Measurements from ENCODE around the gene ZBTB8OS.
"Not testable (repeated sequence)": the region's sequence is repeated elsewhere in the genome, so short reads cannot be mapped to it uniquely, and the experiment has no call there.

Gene ZBTB8OS

GRCh38 chr1:32632829-32633228, 17.5 kb downstream of the ZBTB8OS start:
- Histone ChIP-seq H3K4ac (ENCODE audit: low read depth, low read length) (no peak overlapping the region), H3K9ac (ENCODE audit: low read length) (no peak overlapping the region), H3K23ac (ENCODE audit: low read length) (no peak overlapping the region), H3K18ac (ENCODE audit: low read length) (no peak overlapping the region), H3K27me3 (ENCODE audit: insufficient read depth, low read length, poor library complexity) (no peaks in the 10 kb centered on the region), H3K36me3 (ENCODE audit: control insufficient read depth, insufficient read depth, low read length) (no peaks in the 10 kb centered on the region), H2BK5ac (ENCODE audit: low read length) (no peak overlapping the region), H3K79me2 (ENCODE audit: control insufficient read depth, insufficient read depth, low read length) (peaks cover 5% of the 10 kb centered on the region), H3K4me3 (ENCODE audit: low read length) (no peak overlapping the region), H3K79me1 (ENCODE audit: low read length) (peaks cover 2% of the 10 kb centered on the region), H2BK15ac (replicated peaks; ENCODE audit: low read depth) (no peak overlapping the region), H3K27ac (ENCODE audit: low read depth, low read length) (no peak overlapping the region), H3K4me2 (ENCODE audit: low read length) (no peak overlapping the region), H4K8ac (ENCODE audit: low read depth, low read length) (no peak overlapping the region), H3K4me1 (ENCODE audit: control insufficient read depth, low read depth, low read length) (no peaks in the 10 kb centered on the region), H2AK5ac (ENCODE audit: low read length) (no peak overlapping the region), H4K5ac (ENCODE audit: low read length) (no peak overlapping the region), H2BK120ac (ENCODE audit: low read depth, low read length) (no peak overlapping the region), H3K56ac (ENCODE audit: low read length) (no peak overlapping the region)
- WGBS (ENCODE audit: extremely low coverage, insufficient coverage, low lambda C conversion rate) = no CpG with 5 or more reads among the region's 2 CpGs
- DNase-seq = no peak

GRCh38 chr1:32630173-32630572, 20.2 kb downstream of the ZBTB8OS start:
- not testable (repeated sequence) for H3K4me2 ChIP-seq (ENCODE audit: low read length); H3K36me3 ChIP-seq (ENCODE audit: control insufficient read depth, insufficient read depth, low read length); H3K56ac ChIP-seq (ENCODE audit: low read length); H3K4ac ChIP-seq (ENCODE audit: low read depth, low read length); H3K27ac ChIP-seq (ENCODE audit: low read depth, low read length); H3K18ac ChIP-seq (ENCODE audit: low read length); DNase-seq; H2BK120ac ChIP-seq (ENCODE audit: low read depth, low read length); H2AK5ac ChIP-seq (ENCODE audit: low read length); H2BK5ac ChIP-seq (ENCODE audit: low read length); H3K4me1 ChIP-seq (ENCODE audit: control insufficient read depth, low read depth, low read length); H3K27me3 ChIP-seq (ENCODE audit: insufficient read depth, low read length, poor library complexity); H4K8ac ChIP-seq (ENCODE audit: low read depth, low read length); H3K4me3 ChIP-seq (ENCODE audit: low read length); H3K23ac ChIP-seq (ENCODE audit: low read length); H3K9ac ChIP-seq (ENCODE audit: low read length); H3K79me2 ChIP-seq (ENCODE audit: control insufficient read depth, insufficient read depth, low read length); H4K5ac ChIP-seq (ENCODE audit: low read length); H2BK15ac ChIP-seq (replicated peaks; ENCODE audit: low read depth); H3K79me1 ChIP-seq (ENCODE audit: low read length)
- WGBS (ENCODE audit: extremely low coverage, insufficient coverage, low lambda C conversion rate) = no CpG with 5 or more reads among the region's 4 CpGs

- Histone ChIP-seq H2AK5ac (ENCODE audit: low read length) (no peak overlapping the region), H3K4me2 (ENCODE audit: low read length) (no peak overlapping the region), H2BK15ac (replicated peaks; ENCODE audit: low read depth) (no peak overlapping the region), H3K27me3 (ENCODE audit: insufficient read depth, low read length, poor library complexity) (no peaks in the 10 kb centered on the region), H3K27ac (ENCODE audit: low read depth, low read length) (no peak overlapping the region), H4K8ac (ENCODE audit: low read depth, low read length) (no peak overlapping the region), H3K36me3 (ENCODE audit: control insufficient read depth, insufficient read depth, low read length) (no peaks in the 10 kb centered on the region), H3K18ac (ENCODE audit: low read length) (no peak overlapping the region), H3K23ac (ENCODE audit: low read length) (no peak overlapping the region), H4K5ac (ENCODE audit: low read length) (no peak overlapping the region), H2BK5ac (ENCODE audit: low read length) (no peak overlapping the region), H3K4ac (ENCODE audit: low read depth, low read length) (no peak overlapping the region), H3K9ac (ENCODE audit: low read length) (no peak overlapping the region), H3K79me2 (ENCODE audit: control insufficient read depth, insufficient read depth, low read length) (no peaks in the 10 kb centered on the region), H3K4me3 (ENCODE audit: low read length) (no peak overlapping the region), H3K4me1 (ENCODE audit: control insufficient read depth, low read depth, low read length) (no peaks in the 10 kb centered on the region), H3K56ac (ENCODE audit: low read length) (no peak overlapping the region), H2BK120ac (ENCODE audit: low read depth, low read length) (no peak overlapping the region), H3K79me1 (ENCODE audit: low read length) (peaks cover 2% of the 10 kb centered on the region)
- no peak for DNase-seq
- no CpG with 5 or more reads among the region's 11 CpGs for WGBS (ENCODE audit: extremely low coverage, insufficient coverage, low lambda C conversion rate)
These were observed 22.7 kb downstream of the ZBTB8OS start for GRCh38 chr1:32627596-32628162.

DNA sequence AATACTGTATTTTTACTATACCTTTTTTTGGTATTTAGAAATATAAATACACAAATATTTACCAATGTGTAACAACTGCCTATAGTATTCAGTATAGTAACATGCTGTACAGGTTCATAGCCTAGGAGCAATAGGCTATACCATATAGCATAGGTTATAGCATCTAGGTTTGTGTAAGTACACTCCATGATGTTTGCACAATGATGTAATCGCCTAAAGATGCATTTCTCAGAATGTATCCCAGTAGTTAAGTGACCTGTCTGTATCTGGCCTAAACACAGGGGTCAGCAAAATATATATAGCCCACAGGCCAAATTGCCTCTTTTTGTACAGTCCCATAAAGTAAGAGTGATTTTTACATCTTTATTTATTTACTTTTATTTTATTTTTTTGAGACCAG, 24.2 kb downstream of the ZBTB8OS start:
- H2BK15ac ChIP-seq (replicated peaks; ENCODE audit: low read depth) = no peak overlapping the region
- H3K4me2 ChIP-seq (ENCODE audit: low read length) = no peak overlapping the region
- no peak overlapping the region for H3K18ac ChIP-seq (ENCODE audit: low read length)
- no peak overlapping the region for H3K4ac ChIP-seq (ENCODE audit: low read depth, low read length)
- no peaks in the 10 kb centered on the region for H3K27me3 ChIP-seq (ENCODE audit: insufficient read depth, low read length, poor library complexity)
- H3K79me2 ChIP-seq (ENCODE audit: control insufficient read depth, insufficient read depth, low read length) = no peaks in the 10 kb centered on the region
- H3K36me3 ChIP-seq (ENCODE audit: control insufficient read depth, insufficient read depth, low read length) = no peaks in the 10 kb centered on the region
- H3K79me1 ChIP-seq (ENCODE audit: low read length) = peaks cover 2% of the 10 kb centered on the region
- H3K9ac ChIP-seq (ENCODE audit: low read length) = no peak overlapping the region
- no peak overlapping the region for H3K56ac ChIP-seq (ENCODE audit: low read length)
- no peak overlapping the region for H3K27ac ChIP-seq (ENCODE audit: low read depth, low read length)
- DNase-seq = no peak
- no CpG with 5 or more reads among the region's 1 CpG for WGBS (ENCODE audit: extremely low coverage, insufficient coverage, low lambda C conversion rate)
- no peak overlapping the region for H3K23ac ChIP-seq (ENCODE audit: low read length)
- no peak overlapping the region for H2BK120ac ChIP-seq (ENCODE audit: low read depth, low read length)
- H4K5ac ChIP-seq (ENCODE audit: low read length) = no peak overlapping the region
- H2AK5ac ChIP-seq (ENCODE audit: low read length) = no peak overlapping the region
- no peak overlapping the region for H4K8ac ChIP-seq (ENCODE audit: low read depth, low read length)
- no peaks in the 10 kb centered on the region for H3K4me1 ChIP-seq (ENCODE audit: control insufficient read depth, low read depth, low read length)
- no peak overlapping the region for H2BK5ac ChIP-seq (ENCODE audit: low read length)
- no peak overlapping the region for H3K4me3 ChIP-seq (ENCODE audit: low read length)

- no peak overlapping the region for H3K18ac ChIP-seq (ENCODE audit: low read length)
- H3K4ac ChIP-seq (ENCODE audit: low read depth, low read length) = no peak overlapping the region
- H3K4me3 ChIP-seq (ENCODE audit: low read length) = no peak overlapping the region
- H3K79me2 ChIP-seq (ENCODE audit: control insufficient read depth, insufficient read depth, low read length) = no peaks in the 10 kb centered on the region
- no peak overlapping the region for H3K23ac ChIP-seq (ENCODE audit: low read length)
- H3K9ac ChIP-seq (ENCODE audit: low read length) = no peak overlapping the region
- no peak overlapping the region for H3K4me2 ChIP-seq (ENCODE audit: low read length)
- H3K4me1 ChIP-seq (ENCODE audit: control insufficient read depth, low read depth, low read length) = no peaks in the 10 kb centered on the region
- no peak overlapping the region for H2BK120ac ChIP-seq (ENCODE audit: low read depth, low read length)
- H3K27ac ChIP-seq (ENCODE audit: low read depth, low read length) = no peak overlapping the region
- no peak for DNase-seq
- H4K8ac ChIP-seq (ENCODE audit: low read depth, low read length) = no peak overlapping the region
- no peaks in the 10 kb centered on the region for H3K36me3 ChIP-seq (ENCODE audit: control insufficient read depth, insufficient read depth, low read length)
- no peak overlapping the region for H2AK5ac ChIP-seq (ENCODE audit: low read length)
- H2BK15ac ChIP-seq (replicated peaks; ENCODE audit: low read depth) = no peak overlapping the region
- peaks cover 2% of the 10 kb centered on the region for H3K79me1 ChIP-seq (ENCODE audit: low read length)
- H3K27me3 ChIP-seq (ENCODE audit: insufficient read depth, low read length, poor library complexity) = no peaks in the 10 kb centered on the region
- no peak overlapping the region for H4K5ac ChIP-seq (ENCODE audit: low read length)
- no peak overlapping the region for H2BK5ac ChIP-seq (ENCODE audit: low read length)
- WGBS (ENCODE audit: extremely low coverage, insufficient coverage, low lambda C conversion rate) = no CpG with 5 or more reads among the region's 5 CpGs
- H3K56ac ChIP-seq (ENCODE audit: low read length) = no peak overlapping the region
These were observed 26.6 kb downstream of the ZBTB8OS start for GRCh38 chr1:32623775-32624174.
